Bronchial epithelial cell (primary cell): Measurements from ENCODE around the gene ZNHIT6. TPM values are rescaled to one million over a fixed set of nuclear protein-coding genes. Genes with fewer than 3 reads are reported as not detected.

ENCODE experiments used
- DNase-seq: peaks from one replicate; pipeline ENCODE4 v3.0.0-alpha.2; 2010; ENCODE audit warnings: low read depth
- FAIRE-seq: peaks from 2 replicates; lab custom pipeline; 2011; peaks lifted over from hg19 to GRCh38; lab: Jason Lieb, UNC
- H3K27me3 ChIP-seq: 2 replicates; pipeline ENCODE4 v1.5.1; 2011; ENCODE audit warnings: low read length; ENCODE audit not compliant: control insufficient read depth, insufficient read depth
- H3K36me3 ChIP-seq: 2 replicates; pipeline ENCODE4 v1.5.1; 2011; ENCODE audit warnings: low read length; ENCODE audit not compliant: control insufficient read depth, insufficient read depth
- H3K4me3 ChIP-seq: 2 replicates; pipeline ENCODE4 v1.5.1; 2011; ENCODE audit warnings: mild to moderate bottlenecking, low read depth, low read length, control low read depth
- CTCF ChIP-seq: IDR thresholded peaks from 2 replicates; pipeline ENCODE4 v1.5.1; 2011; ENCODE audit warnings: mild to moderate bottlenecking, moderate library complexity, low read length, control low read depth, inconsistent platforms; ENCODE audit not compliant: insufficient read depth, severe bottlenecking
- total RNA-seq: library from RNA; depleted of rRNA; stranded (reverse); fragments of >200 nt; gene quantifications from 2 replicates; pipeline ENCODE4 v1.2.1, GENCODE V29; 2014

Gene ZNHIT6
- total RNA-seq, 1 donor from 2014 or later, result 6.1 TPM

DNA sequence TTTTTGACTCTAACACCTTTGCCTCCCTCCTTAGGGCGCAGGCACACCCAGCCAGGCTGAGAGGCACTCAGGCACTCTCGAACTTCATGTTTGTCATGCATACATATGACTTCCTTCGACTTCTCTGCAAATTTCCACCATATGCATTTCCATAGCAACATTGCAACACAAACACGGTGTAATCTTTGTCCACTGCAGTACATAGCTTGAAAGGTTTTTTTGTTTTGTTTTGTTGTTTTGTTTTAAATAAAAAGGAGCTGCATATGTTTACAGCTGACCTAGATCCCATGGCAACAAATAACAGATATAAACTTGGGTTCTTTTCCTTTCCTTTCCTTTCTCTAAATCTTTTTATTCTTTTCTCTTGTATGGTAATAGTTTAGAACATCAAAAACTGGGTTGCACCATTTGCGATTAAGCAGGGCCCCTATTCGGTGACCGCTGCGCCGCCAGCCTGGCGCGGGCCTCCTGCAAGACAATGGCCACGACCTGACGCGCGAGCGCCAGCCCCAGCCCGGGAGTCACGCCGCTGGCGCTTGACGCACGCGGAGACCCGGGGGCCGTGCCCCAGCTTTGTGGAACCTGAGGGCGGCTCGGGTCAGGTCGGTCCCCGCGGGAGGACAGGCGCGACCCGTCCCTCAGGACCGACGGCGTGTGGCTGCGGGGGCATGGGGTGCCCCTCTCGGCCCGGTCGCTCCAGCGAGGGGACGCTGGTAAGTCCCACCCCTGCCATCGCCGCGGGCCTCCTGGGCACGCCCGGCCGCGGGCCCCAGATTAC, 92.5 kb downstream of the ZNHIT6 start:
- FAIRE-seq, result no peak
- Histone ChIP-seq H3K27me3 (no peaks in the 10 kb centered on the region), H3K4me3 (no peak overlapping the region), H3K36me3 (no peaks in the 10 kb centered on the region)
- DNase-seq, result no peak
- TF ChIP-seq CTCF, result no peak

- Histone ChIP-seq H3K27me3 (no peaks in the 10 kb centered on the region), H3K4me3 (no peak overlapping the region), H3K36me3 (no peaks in the 10 kb centered on the region)
- no peak for FAIRE-seq
- DNase-seq, result peak; percentile 68
- TF ChIP-seq CTCF, result peak; percentile 79
These were observed 95.4 kb downstream of the ZNHIT6 start for GRCh38 chr1:85612704-85613361.

DNA sequence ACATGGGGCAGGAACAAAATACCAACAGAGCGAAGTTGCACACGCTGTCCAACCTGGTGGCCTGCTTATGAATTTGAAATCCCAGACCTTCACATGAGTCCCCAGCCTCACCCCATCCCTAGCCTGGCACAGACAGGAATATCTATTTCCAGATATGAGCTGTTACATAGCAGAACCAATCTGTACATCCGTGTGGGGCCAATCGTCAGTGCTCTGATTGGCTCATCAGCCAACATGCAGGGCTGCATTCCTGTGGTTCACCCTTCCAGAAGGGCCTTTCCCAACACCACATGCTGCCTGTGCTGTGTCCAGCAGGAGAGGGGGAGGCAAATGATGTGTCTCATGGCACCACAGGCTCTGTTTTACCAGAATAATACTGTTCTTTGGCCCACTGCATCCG, 96.4 kb downstream of the ZNHIT6 start:
- TF ChIP-seq CTCF, result no peak
- peak; percentile 98 for FAIRE-seq
- H3K27me3 ChIP-seq, result no peaks in the 10 kb centered on the region
- no peak overlapping the region for H3K4me3 ChIP-seq
- peak; percentile 99 for DNase-seq
- H3K36me3 ChIP-seq, result no peaks in the 10 kb centered on the region

DNA sequence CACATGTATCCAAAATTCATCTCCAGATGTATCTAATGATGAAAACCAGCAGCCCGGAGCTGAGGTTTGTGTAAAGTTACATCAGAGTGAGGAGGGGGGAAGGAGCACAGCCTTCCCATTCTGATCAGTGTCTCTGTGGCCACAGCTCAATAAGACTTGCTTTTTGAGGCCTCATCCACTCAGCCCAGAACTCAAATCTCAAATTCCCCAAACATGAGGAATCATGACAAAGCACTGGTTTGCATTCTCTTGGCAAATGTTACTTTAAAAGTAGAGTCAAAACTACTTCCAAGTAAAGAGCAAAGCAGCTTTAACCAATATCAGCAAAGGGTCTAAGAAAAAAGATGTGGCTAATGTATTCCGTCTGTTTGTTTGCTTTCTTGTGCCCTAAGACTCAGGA, 96.8 kb downstream of the ZNHIT6 start:
- TF ChIP-seq CTCF, result no peak
- FAIRE-seq (no peak), DNase-seq (peak; percentile 58)
- H3K27me3 ChIP-seq, result no peaks in the 10 kb centered on the region
- no peak overlapping the region for H3K4me3 ChIP-seq
- no peaks in the 10 kb centered on the region for H3K36me3 ChIP-seq

DNA sequence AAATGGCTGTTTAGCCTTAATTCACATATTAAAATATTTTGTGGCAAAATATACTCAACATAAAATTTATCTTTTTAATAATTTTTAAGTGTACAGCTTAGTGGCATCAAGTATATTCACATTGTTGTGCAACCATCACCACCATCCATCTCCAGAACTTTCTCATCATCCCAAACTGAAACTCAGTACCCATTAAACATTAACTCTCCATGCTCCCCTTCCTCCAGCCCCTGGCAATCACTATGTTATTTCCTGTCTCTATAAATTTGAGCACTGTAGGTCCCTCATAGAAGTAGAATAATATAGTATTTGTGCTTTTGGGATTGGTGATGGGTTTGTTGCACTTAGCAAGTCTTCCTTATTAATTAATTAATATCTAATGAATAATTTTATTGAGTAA, 98.3 kb downstream of the ZNHIT6 start:
- DNase-seq (no peak), FAIRE-seq (no peak)
- no peaks in the 10 kb centered on the region for H3K36me3 ChIP-seq
- H3K4me3 ChIP-seq, result no peak overlapping the region
- H3K27me3 ChIP-seq, result no peaks in the 10 kb centered on the region
- no peak for TF ChIP-seq CTCF
